Endothelial cell of umbilical vein (primary cell): ENCODE measurements around the gene ZNF23. TPM values are rescaled to one million over a fixed set of nuclear protein-coding genes. Genes with fewer than 3 reads are reported as not detected.

Experiments used
- BruUV-seq: library from RNA; stranded (reverse); fragments of 400-500 nt; replicated peaks from 2 replicates; lab custom pipeline; 2021; lab: Mats Ljungman, UMichigan
- CTCF ChIA-PET: fragments of 300-600, 350-600 bp; sonication (Branson Sonifier 250); formaldehyde crosslinking; loops from one replicate; lab custom pipeline; 2021; ENCODE audit warnings: antibody characterized with exemption, inconsistent platforms; lab: Charles Lee
- POLR2A ChIA-PET: fragments of 300-600, 350-600 bp; sonication (Branson Sonifier 250); formaldehyde crosslinking; loops from one replicate; lab custom pipeline; 2021; ENCODE audit warnings: antibody characterized with exemption, inconsistent platforms; lab: Charles Lee
- DNase-seq: peaks from one replicate; pipeline ENCODE4 v3.0.0-alpha.2; 2011; ENCODE audit warnings: low read depth, low spot score
- FAIRE-seq: peaks from 2 replicates; lab custom pipeline; 2011; peaks lifted over from hg19 to GRCh38; lab: Jason Lieb, UNC
- H2AFZ ChIP-seq: 2 replicates; pipeline ENCODE4 v1.6.0; 2012; ENCODE audit warnings: low read depth, low read length, control low read depth, inconsistent platforms
- H3K27ac ChIP-seq: 2 replicates; pipeline ENCODE4 v1.5.1; 2011; ENCODE audit warnings: low read depth, mild to moderate bottlenecking, control low read depth, low read length, moderate library complexity; ENCODE audit not compliant: insufficient read depth
- H3K27me3 ChIP-seq, 2 experiments: 2 replicates each; pipeline versions ENCODE4 v1.6.0 to v1.6.1; 2011; ENCODE audit warnings: low read length in 2 of 2, mixed read lengths in 1 of 2; ENCODE audit not compliant: control insufficient read depth in 2 of 2, insufficient read depth in 2 of 2
- H3K36me3 ChIP-seq, 2 experiments: 2 replicates in 1 of 2; 3 replicates in 1 of 2; pipeline ENCODE4 v1.5.1; 2011; ENCODE audit warnings: low read length in 2 of 2, mild to moderate bottlenecking in 1 of 2, moderate library complexity in 1 of 2; ENCODE audit not compliant: control insufficient read depth in 2 of 2, insufficient read depth in 2 of 2; ENCODE audit errors: extremely low read depth in 1 of 2
- H3K4me1 ChIP-seq: 3 replicates; pipeline ENCODE4 v1.5.1; 2011; ENCODE audit warnings: mild to moderate bottlenecking, low read length; ENCODE audit not compliant: control insufficient read depth, insufficient read depth; ENCODE audit errors: extremely low read depth
- H3K4me2 ChIP-seq: 2 replicates; pipeline ENCODE4 v1.6.1; 2011; ENCODE audit warnings: low read length, control low read depth, mixed read lengths; ENCODE audit not compliant: insufficient read depth
- H3K4me3 ChIP-seq, 3 experiments: fragments of 200-600 bp in 1 of 3; sonication (generic), shearing (Covaris generic) in 1 of 3; replicated peaks in 1 of 3; 2 replicates each; pipeline ENCODE4 v1.5.1; 2011 to 2016; ENCODE audit warnings: control low read depth in 3 of 3, low read length in 3 of 3, mild to moderate bottlenecking in 2 of 3, inconsistent platforms in 1 of 3, low read depth in 1 of 3, moderate library complexity in 1 of 3; ENCODE audit not compliant: insufficient read depth in 1 of 3
- H3K79me2 ChIP-seq: 2 replicates; pipeline ENCODE4 v1.6.0; 2012; ENCODE audit warnings: low read length, inconsistent platforms; ENCODE audit not compliant: control insufficient read depth, insufficient read depth
- H3K9ac ChIP-seq: replicated peaks from 2 replicates; pipeline ENCODE3; 2011; ENCODE audit warnings: low read length, control low read depth; ENCODE audit not compliant: insufficient read depth; ENCODE audit errors: extremely low read depth
- H3K9me1 ChIP-seq: replicated peaks from 3 replicates; pipeline ENCODE4 v1.6.0; 2011; ENCODE audit warnings: mild to moderate bottlenecking, low read length; ENCODE audit not compliant: control insufficient read depth, insufficient read depth; ENCODE audit errors: extremely low read depth
- H3K9me3 ChIP-seq: replicated peaks from 2 replicates; pipeline ENCODE4 v1.5.1; 2012; ENCODE audit warnings: low read length, inconsistent platforms; ENCODE audit not compliant: control insufficient read depth, insufficient read depth
- H4K20me1 ChIP-seq: replicated peaks from 2 replicates; pipeline ENCODE3; 2011; ENCODE audit warnings: mild to moderate bottlenecking, low read length; ENCODE audit not compliant: control insufficient read depth, insufficient read depth; ENCODE audit errors: extremely low read depth
- EZH2 ChIP-seq: IDR thresholded peaks from 2 replicates; pipeline ENCODE4 v1.6.1; 2012; ENCODE audit warnings: borderline replicate concordance, low read depth, mild to moderate bottlenecking, moderate library complexity, low read length, inconsistent platforms; ENCODE audit not compliant: severe bottlenecking
- FOS ChIP-seq: IDR thresholded peaks from 2 replicates; pipeline ENCODE4 v1.6.1; 2011; ENCODE audit warnings: mild to moderate bottlenecking, low read length, moderate library complexity, borderline replicate concordance; ENCODE audit not compliant: insufficient read depth
- GATA2 ChIP-seq: IDR thresholded peaks from 2 replicates; pipeline ENCODE4 v1.7.0; 2011; ENCODE audit warnings: low read depth, mild to moderate bottlenecking, moderate library complexity, mixed read lengths, low read length; ENCODE audit not compliant: insufficient read length, insufficient read depth
- JUN ChIP-seq: IDR thresholded peaks from 2 replicates; pipeline ENCODE4 v1.6.1; 2011; ENCODE audit warnings: borderline replicate concordance, low read depth; ENCODE audit not compliant: insufficient read length, insufficient read depth
- MYC ChIP-seq: IDR thresholded peaks from one replicate; pipeline ENCODE4 v1.6.1; 2011; ENCODE audit warnings: mild to moderate bottlenecking, low read depth, low read length
- POLR2A ChIP-seq: IDR thresholded peaks from 2 replicates; pipeline ENCODE4 v1.6.1; 2012; ENCODE audit warnings: low read depth, mild to moderate bottlenecking, control low read depth, low read length
- POLR2AphosphoS5 ChIP-seq: IDR thresholded peaks from 2 replicates; pipeline ENCODE4 v1.6.1; 2012; ENCODE audit warnings: low read depth, mild to moderate bottlenecking, control low read depth, low read length, moderate library complexity; ENCODE audit not compliant: insufficient read depth
- dilution Hi-C: fragments of 300-500 bp; cut with MboI; formaldehyde crosslinking; loops from one replicate; pipeline ENCODE4 v1.15.0; 2019; ENCODE audit warnings: low sequenced_read_pairs; ENCODE audit not compliant: extremely low pct_ligation_motif_present
- intact Hi-C: fragments of 100-400 bp; cut with micrococcal nuclease; formaldehyde crosslinking; loops from one replicate; pipeline ENCODE4 v1.10.0; 2022
- polyA plus RNA-seq, 4 experiments: library from polyadenylated mRNA; depleted of rRNA in 3 of 4; stranded (reverse) in 3 of 4; unstranded in 1 of 4; fragments of >200 nt; gene quantifications; 2 replicates each; pipeline versions ENCODE4 v1.2.1 to v1.2.3, GENCODE V29; 2011 to 2012; ENCODE audit warnings: missing spikeins in 1 of 4
- total RNA-seq: library from RNA; stranded (reverse); gene quantifications from 2 replicates; pipeline ENCODE4 v1.2.3, GENCODE V29; 2021
- TF ChIP-seq, protein P1 (sequence below): IDR thresholded peaks from 2 replicates; pipeline ENCODE4 v1.6.1; 2011; ENCODE audit not compliant: insufficient read depth, insufficient read length
- TF ChIP-seq, protein P2 (sequence below), 2 donors: IDR thresholded peaks; 1 replicate in 1 of 2; 2 replicates in 1 of 2; pipeline ENCODE4 v1.5.1; 2011; ENCODE audit warnings: low read length in 2 of 2, mild to moderate bottlenecking in 2 of 2, moderate library complexity in 2 of 2, control low read depth in 1 of 2, inconsistent platforms in 1 of 2, low read depth in 1 of 2; ENCODE audit not compliant: insufficient read depth in 1 of 2; ENCODE audit errors: extremely low read depth in 1 of 2

Gene ZNF23
- total and polyA plus RNA-seq, 2 donors (not counting 3 experiments of a cell fraction or from before 2014, with no cell fraction given) = 2.1 to 6.4 TPM

DNA sequence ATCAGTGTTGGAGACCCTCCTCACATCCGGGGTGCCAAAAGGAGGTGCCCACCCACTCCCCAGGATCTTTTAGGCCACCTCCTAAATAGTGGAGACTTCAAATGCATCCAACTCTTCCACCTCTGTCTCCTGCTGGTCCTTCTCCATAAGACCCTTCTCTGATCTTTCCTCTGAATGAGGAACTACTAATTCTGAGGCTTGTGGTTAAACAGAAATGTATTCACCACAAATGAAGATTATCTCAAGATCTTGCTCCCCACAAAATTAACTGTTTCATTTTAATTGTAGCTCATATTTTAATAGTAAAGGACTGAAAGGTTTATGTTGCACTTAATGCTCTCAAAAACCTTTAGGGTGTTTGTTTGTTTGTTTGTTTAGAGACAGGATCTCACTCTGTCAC lies 54.3 kb downstream of the ZNF23 start:
- H3K36me3 ChIP-seq = no peaks in the 10 kb centered on the region
- ChIA-PET POLR2A (no interaction called here), CTCF (interaction anchor here (1.0 to 1.2 kb wide), 2 partner anchors 92 to 204 kb away, joined by 4 read pairs; no protein-coding TSS in a partner anchor)
- TF ChIP-seq POLR2A (no peak), FOS (no peak), GATA2 (no peak), EZH2 (no peak), MYC (no peak), POLR2AphosphoS5 (no peak), JUN (no peak)
- TF ChIP-seq, protein P1, sequence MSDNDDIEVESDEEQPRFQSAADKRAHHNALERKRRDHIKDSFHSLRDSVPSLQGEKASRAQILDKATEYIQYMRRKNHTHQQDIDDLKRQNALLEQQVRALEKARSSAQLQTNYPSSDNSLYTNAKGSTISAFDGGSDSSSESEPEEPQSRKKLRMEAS = no peak
- TF ChIP-seq, protein P2, sequence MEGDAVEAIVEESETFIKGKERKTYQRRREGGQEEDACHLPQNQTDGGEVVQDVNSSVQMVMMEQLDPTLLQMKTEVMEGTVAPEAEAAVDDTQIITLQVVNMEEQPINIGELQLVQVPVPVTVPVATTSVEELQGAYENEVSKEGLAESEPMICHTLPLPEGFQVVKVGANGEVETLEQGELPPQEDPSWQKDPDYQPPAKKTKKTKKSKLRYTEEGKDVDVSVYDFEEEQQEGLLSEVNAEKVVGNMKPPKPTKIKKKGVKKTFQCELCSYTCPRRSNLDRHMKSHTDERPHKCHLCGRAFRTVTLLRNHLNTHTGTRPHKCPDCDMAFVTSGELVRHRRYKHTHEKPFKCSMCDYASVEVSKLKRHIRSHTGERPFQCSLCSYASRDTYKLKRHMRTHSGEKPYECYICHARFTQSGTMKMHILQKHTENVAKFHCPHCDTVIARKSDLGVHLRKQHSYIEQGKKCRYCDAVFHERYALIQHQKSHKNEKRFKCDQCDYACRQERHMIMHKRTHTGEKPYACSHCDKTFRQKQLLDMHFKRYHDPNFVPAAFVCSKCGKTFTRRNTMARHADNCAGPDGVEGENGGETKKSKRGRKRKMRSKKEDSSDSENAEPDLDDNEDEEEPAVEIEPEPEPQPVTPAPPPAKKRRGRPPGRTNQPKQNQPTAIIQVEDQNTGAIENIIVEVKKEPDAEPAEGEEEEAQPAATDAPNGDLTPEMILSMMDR (IDR thresholded peaks at IDR 0.05; ENCODE audit: extremely low read depth in 1 of 2, insufficient read depth in 1 of 2, low read depth in 1 of 2, low read length in 2 of 2) = no peak
- no peaks in the 10 kb centered on the region for H3K79me2 ChIP-seq
- no peaks in the 10 kb centered on the region for H3K4me1 ChIP-seq
- dilution Hi-C loops = no loop called here
- H3K9me1 ChIP-seq = no peaks in the 10 kb centered on the region
- H3K27me3 ChIP-seq = no peaks in the 10 kb centered on the region
- BruUV-seq = no TSS peak
- no peak overlapping the region for H3K4me2 ChIP-seq
- H3K9ac ChIP-seq = no peak overlapping the region
- intact Hi-C loops = no loop called here
- H3K4me3 ChIP-seq = no peak overlapping the region
- no peak for DNase-seq
- no peaks in the 10 kb centered on the region for H3K9me3 ChIP-seq
- H4K20me1 ChIP-seq = no peaks in the 10 kb centered on the region
- no peak overlapping the region for H3K27ac ChIP-seq
- no peak for FAIRE-seq
- no peak overlapping the region for H2AFZ ChIP-seq
